ENCODE measurements around the gene PLCD4. TPM values are rescaled to one million over a fixed set of nuclear protein-coding genes. Genes with fewer than 3 reads are reported as not detected.

The PLCD4 gene
- total RNA-seq, 2 donors from 2014 or later = 0.26 to 0.73 TPM

- Histone ChIP-seq H3K4me1 (ENCODE audit: control insufficient read depth, insufficient read depth, low read length) (no peaks in the 10 kb centered on the region), H3K27me3 (ENCODE audit: control insufficient read depth, insufficient read depth, low read length, poor library complexity, severe bottlenecking) (no peaks in the 10 kb centered on the region), H3K36me3 (ENCODE audit: control insufficient read depth, insufficient read depth, low read length) (peaks cover 75% of the 10 kb centered on the region), H3K9ac (ENCODE audit: extremely low read depth, low read length, poor library complexity, severe bottlenecking) (no peak overlapping the region), H3K27ac (ENCODE audit: low read depth, low read length) (no peak overlapping the region), H3K4me3 (ENCODE audit: low read length) (no peak overlapping the region), H3K9me3 (ENCODE audit: control insufficient read depth, low read length) (no peaks in the 10 kb centered on the region)
- Mint-ChIP-seq H3K4me1 (no peaks in the 10 kb centered on the region), H3K27me3 (ENCODE audit: insufficient read depth) (no peaks in the 10 kb centered on the region), H3K27ac (no peak overlapping the region), H3K9me3 (no peaks in the 10 kb centered on the region), H3K36me3 (ENCODE audit: low read depth) (peaks cover 63% of the 10 kb centered on the region), H3K4me3 (no peak overlapping the region)
- 95 to 97% methylated on average over 6 to 11 of the region's 11 CpGs for WGBS, 2 experiments (ENCODE audit: insufficient coverage in 1 of 2, insufficient read length in 1 of 2)
- TF ChIP-seq CTCF (conservative IDR thresholded peaks at IDR 0.05) = no peak
- no peak for DNase-seq
These were observed 37.0 kb downstream of the PLCD4 start for GRCh38 chr2:218644721-218645120.

DNA sequence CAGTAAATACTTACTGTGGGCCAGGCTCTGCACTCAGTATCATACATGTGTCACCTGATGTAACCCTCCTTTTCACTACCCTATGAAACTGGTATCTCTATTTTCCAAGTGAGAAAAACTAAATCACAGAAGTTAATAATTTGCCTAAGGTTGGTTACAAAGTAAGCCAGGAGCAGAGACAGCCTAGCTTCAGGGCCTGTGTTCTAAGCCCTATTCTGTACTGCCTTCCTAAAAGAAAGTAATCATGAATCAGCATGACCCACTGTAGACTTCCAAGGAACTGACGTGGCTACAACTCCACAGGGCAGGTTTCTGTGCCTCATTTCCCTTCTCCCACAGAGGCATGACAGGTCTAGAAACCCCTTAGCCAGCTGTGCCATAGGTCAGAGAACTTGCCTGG, 37.4 kb downstream of the PLCD4 start:
- Mint-ChIP-seq H3K9me3 (no peaks in the 10 kb centered on the region), H3K27me3 (ENCODE audit: insufficient read depth) (no peaks in the 10 kb centered on the region), H3K4me1 (no peaks in the 10 kb centered on the region), H3K27ac (no peak overlapping the region), H3K36me3 (ENCODE audit: low read depth) (peaks cover 65% of the 10 kb centered on the region), H3K4me3 (no peak overlapping the region)
- H3K4me1 ChIP-seq (ENCODE audit: control insufficient read depth, insufficient read depth, low read length) = no peaks in the 10 kb centered on the region
- 83 to 96% methylated on average over 1 of the region's 1 CpG for WGBS, 2 experiments (ENCODE audit: insufficient coverage in 1 of 2, insufficient read length in 1 of 2)
- no peak overlapping the region for H3K27ac ChIP-seq (ENCODE audit: low read depth, low read length)
- no peak overlapping the region for H3K4me3 ChIP-seq (ENCODE audit: low read length)
- DNase-seq = no peak
- no peaks in the 10 kb centered on the region for H3K27me3 ChIP-seq (ENCODE audit: control insufficient read depth, insufficient read depth, low read length, poor library complexity, severe bottlenecking)
- H3K9ac ChIP-seq (ENCODE audit: extremely low read depth, low read length, poor library complexity, severe bottlenecking) = no peak overlapping the region
- H3K36me3 ChIP-seq (ENCODE audit: control insufficient read depth, insufficient read depth, low read length) = peaks cover 77% of the 10 kb centered on the region
- no peaks in the 10 kb centered on the region for H3K9me3 ChIP-seq (ENCODE audit: control insufficient read depth, low read length)
- no peak for TF ChIP-seq CTCF (conservative IDR thresholded peaks at IDR 0.05)

DNA sequence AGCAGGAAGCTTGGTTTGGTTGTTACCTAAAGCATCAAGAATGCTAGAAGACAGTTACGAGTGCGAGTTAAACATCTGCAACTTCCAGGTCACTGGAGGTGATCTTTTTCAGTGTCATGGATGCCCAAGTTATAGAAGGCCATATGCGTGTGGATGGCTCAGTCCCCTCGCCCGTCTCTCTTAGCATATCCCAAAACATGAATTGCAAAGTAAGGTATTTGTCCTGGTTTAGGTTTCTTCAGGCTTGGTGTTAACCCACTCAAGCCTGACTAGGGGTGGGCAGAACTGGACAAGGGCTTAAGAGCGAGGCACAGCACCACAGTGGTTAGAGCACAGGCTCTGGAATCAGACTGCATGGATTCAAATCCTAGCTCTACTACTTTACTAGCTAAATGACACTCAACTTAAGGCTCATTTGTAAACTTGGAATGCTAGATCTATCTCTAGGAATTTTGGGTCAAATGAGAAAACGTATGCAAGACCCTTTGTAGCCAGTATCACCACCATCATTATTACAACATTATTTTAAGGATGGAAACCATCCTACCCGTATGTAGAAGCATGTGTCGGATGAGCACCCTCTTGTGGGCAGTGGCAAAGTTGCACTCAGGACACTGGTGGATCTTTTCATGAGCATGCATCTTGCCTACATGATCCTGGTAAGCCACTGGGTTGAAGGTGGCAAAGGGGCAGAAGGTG, 40.5 kb downstream of the PLCD4 start:
- no peaks in the 10 kb centered on the region for H3K27me3 Mint-ChIP-seq (ENCODE audit: insufficient read depth)
- no peak overlapping the region for H3K27ac Mint-ChIP-seq
- H3K9me3 Mint-ChIP-seq = no peaks in the 10 kb centered on the region
- no peak overlapping the region for H3K9ac ChIP-seq (ENCODE audit: extremely low read depth, low read length, poor library complexity, severe bottlenecking)
- H3K4me3 ChIP-seq (ENCODE audit: low read length) = no peak overlapping the region
- no peaks in the 10 kb centered on the region for H3K4me1 ChIP-seq (ENCODE audit: control insufficient read depth, insufficient read depth, low read length)
- H3K36me3 Mint-ChIP-seq (ENCODE audit: low read depth) = peaks cover 63% of the 10 kb centered on the region
- peak; percentile 91 for TF ChIP-seq CTCF (conservative IDR thresholded peaks at IDR 0.05)
- peaks cover 81% of the 10 kb centered on the region for H3K36me3 ChIP-seq (ENCODE audit: control insufficient read depth, insufficient read depth, low read length)
- no peak overlapping the region for H3K4me3 Mint-ChIP-seq
- no peaks in the 10 kb centered on the region for H3K4me1 Mint-ChIP-seq
- WGBS, 2 experiments (ENCODE audit: insufficient coverage in 1 of 2, insufficient read length in 1 of 2) = 84 to 86% methylated on average over 8 to 9 of the region's 9 CpGs
- no peaks in the 10 kb centered on the region for H3K9me3 ChIP-seq (ENCODE audit: control insufficient read depth, low read length)
- no peaks in the 10 kb centered on the region for H3K27me3 ChIP-seq (ENCODE audit: control insufficient read depth, insufficient read depth, low read length, poor library complexity, severe bottlenecking)
- no peak overlapping the region for H3K27ac ChIP-seq (ENCODE audit: low read depth, low read length)
- peak; percentile 88 for DNase-seq
